ENCODE results near the gene DEFB132.

The DEFB132 gene

DNA sequence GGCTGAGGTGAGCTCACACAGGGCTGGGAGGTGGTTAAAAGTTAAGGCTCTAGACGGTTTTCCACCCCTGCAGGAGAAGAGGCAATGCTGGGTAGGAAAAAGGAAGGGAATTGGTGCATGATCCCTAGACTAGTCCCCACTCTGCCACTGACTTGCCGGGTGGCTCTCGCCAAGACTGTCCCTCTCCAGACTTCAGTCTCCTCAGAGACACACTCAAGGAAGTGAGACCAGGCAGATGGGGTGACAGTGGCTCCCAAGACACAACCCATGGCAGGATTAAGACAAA lies 19.9 kb downstream of the DEFB132 start:
- H3K4me1 Mint-ChIP-seq = no peaks in the 10 kb centered on the region
- DNase-seq (ENCODE audit: low spot score in 2 of 2) (no peak), ATAC-seq (no peak)
- no peaks in the 10 kb centered on the region for H3K36me3 Mint-ChIP-seq
- no peak overlapping the region for H3K4me3 Mint-ChIP-seq
- no peaks in the 10 kb centered on the region for H3K9me3 Mint-ChIP-seq
- H3K27ac Mint-ChIP-seq = no peak overlapping the region

DNA sequence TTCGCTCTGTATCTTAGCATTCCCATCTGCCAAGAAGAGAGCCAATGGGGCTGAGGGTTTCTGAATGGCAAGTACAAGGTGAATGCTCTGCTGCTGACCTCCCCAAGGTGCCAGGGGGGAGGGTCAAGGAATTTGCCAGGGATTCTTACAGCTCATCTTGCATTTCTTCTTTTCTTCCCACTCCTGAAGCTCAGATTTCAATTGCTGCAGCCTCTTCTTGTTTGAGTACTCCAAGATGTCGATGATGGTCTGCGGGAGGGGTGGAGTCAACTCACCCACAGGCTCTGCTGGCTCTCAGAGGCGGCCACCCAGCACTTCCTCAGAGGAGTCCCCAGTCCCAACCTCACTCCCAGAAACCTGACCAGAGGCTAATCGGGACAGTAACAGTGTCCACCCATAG lies 20.7 kb downstream of the DEFB132 start:
- Mint-ChIP-seq H3K9me3 (no peaks in the 10 kb centered on the region), H3K4me3 (no peak overlapping the region), H3K27ac (no peak overlapping the region), H3K36me3 (no peaks in the 10 kb centered on the region), H3K4me1 (no peaks in the 10 kb centered on the region)
- ATAC-seq = no peak
- DNase-seq (ENCODE audit: low spot score in 2 of 2) = no peak

DNA sequence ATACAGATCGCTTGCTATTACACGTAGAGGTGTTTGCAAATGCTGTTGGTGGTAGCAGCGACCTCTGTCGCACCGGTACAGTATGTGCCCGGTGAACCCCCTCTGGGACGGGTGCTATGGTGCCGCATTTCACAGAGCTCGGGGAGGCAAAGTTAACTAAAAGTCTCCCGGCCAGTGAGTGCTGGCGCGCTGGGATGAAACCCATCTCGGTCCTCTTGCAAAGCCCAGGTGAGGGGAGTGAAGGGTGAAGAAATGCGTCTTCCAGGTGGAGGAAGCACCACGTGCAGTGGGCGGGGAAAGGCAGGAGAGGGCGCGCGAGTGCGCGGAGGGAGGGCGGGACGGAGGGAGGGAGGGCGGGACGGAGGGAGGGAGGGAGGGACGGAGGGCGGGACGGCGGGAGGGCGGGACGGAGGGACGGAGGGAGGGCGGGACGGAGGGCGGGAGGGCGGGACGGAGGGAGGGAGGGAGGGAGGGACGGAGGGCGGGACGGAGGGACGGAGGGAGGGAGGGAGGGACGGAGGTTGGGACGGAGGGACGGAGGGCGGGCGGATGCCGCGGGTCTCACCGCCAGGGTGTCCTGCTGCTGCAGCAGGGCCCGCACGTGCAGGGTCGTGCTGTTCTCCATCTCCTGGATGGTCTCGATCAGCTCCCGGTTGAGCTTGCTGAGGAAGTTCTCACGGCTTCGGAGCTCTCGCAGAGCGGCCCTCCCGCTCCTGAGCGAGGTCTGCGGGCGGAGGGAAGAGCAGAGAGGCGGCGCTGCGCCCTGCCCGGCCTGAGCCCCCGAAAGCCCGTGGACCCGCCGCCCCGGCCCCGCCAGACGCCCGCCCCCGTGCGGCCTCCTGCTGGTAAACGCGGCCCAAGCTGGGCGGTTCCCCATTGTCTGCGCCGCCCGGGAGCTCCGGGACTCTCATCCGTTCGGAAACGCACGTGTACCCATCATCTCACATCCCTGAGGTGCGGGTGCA lies 21.4 kb downstream of the DEFB132 start:
- H3K27ac Mint-ChIP-seq = no peak overlapping the region
- H3K4me3 Mint-ChIP-seq = no peak overlapping the region
- H3K36me3 Mint-ChIP-seq = no peaks in the 10 kb centered on the region
- H3K4me1 Mint-ChIP-seq = no peaks in the 10 kb centered on the region
- H3K9me3 Mint-ChIP-seq = no peaks in the 10 kb centered on the region
- no peak for DNase-seq (ENCODE audit: low spot score in 2 of 2)
- ATAC-seq = no peak

DNA sequence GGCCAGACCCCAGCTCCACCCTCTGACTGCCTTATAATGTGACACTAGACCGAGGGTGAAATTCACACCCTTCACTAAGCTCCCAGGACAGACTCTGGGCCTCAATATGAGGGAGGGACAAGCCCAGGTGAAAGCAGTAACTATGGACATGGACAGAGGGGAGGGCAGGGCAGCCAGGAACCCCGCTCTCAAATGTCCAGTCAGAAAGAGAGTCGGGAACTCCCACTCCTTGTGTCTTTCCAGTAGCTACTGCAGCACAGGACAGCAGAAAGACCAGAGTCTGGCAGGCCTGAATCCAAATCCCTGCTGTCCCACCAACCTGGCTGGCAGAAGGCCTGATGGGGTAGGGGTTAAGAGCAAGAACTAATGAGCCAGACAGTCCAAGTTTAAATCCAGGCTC lies 26.6 kb downstream of the DEFB132 start:
- Mint-ChIP-seq H3K36me3 (peaks cover 7% of the 10 kb centered on the region), H3K4me3 (no peak overlapping the region), H3K27ac (no peak overlapping the region), H3K9me3 (no peaks in the 10 kb centered on the region), H3K4me1 (peaks cover 11% of the 10 kb centered on the region)
- no peak for ATAC-seq
- DNase-seq (ENCODE audit: low spot score in 2 of 2) = no peak

DNA sequence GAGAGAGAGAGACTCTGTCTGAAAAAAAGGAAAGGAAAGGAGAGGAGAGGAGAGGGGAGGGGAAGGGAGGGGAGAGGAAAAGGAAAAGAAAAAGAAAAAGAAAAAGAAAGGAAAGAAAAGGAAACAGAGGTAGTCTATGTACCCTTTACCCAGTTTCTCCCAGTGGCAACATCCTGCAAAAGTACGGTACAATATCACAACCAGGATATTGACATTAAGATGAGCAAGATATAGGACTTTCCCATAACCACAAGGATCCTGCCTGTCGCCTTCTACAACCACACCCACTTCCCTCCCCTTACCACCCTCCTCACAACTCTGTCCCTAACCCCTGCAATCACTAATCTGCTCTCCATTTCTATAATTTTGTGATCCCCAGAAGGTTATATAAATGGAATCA lies 29.0 kb downstream of the DEFB132 start:
- peaks cover 20% of the 10 kb centered on the region for H3K4me1 Mint-ChIP-seq
- no peak overlapping the region for H3K27ac Mint-ChIP-seq
- no peak for DNase-seq (ENCODE audit: low spot score in 2 of 2)
- no peaks in the 10 kb centered on the region for H3K9me3 Mint-ChIP-seq
- H3K4me3 Mint-ChIP-seq = no peak overlapping the region
- H3K36me3 Mint-ChIP-seq = peaks cover 7% of the 10 kb centered on the region
- ATAC-seq = no peak

DNA sequence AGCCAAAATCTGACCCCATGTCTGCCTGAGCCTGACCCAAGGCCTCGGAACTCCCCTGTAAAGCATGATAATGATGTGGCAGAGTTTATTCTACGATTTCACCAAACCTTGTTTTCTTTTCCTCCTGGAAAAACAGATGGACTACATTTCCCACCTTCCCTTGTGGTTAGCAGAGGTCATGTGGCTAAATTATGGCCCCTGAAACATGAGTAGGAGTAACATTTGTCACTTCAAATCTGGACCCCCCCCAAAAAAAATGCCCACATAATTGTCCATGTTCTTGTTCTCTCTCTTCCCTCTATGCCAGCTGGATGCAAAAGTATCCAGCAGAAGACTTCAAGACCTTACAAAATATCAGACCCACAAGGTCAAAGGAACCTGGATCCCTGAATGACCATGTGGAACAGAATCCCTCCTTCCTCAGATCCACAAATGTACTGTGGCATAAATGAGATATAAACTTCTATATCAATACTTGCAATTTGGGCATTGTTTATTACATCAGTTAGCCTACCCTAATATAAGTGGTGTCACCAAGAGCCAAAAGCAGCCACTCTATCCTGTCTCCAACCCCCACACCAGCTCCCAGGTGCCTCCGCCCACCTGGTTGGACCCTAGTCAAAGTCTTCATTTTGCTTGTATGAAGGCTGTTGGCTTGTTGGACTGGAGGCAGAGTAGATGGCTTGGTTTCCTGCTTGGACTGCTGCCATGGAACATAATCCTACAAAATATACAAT lies 31.6 kb downstream of the DEFB132 start:
- Mint-ChIP-seq H3K4me1 (peaks cover 20% of the 10 kb centered on the region), H3K36me3 (peaks cover 7% of the 10 kb centered on the region), H3K4me3 (no peak overlapping the region), H3K9me3 (no peaks in the 10 kb centered on the region), H3K27ac (no peak overlapping the region)
- DNase-seq (ENCODE audit: low spot score in 2 of 2) (no peak), ATAC-seq (no peak)

DNA sequence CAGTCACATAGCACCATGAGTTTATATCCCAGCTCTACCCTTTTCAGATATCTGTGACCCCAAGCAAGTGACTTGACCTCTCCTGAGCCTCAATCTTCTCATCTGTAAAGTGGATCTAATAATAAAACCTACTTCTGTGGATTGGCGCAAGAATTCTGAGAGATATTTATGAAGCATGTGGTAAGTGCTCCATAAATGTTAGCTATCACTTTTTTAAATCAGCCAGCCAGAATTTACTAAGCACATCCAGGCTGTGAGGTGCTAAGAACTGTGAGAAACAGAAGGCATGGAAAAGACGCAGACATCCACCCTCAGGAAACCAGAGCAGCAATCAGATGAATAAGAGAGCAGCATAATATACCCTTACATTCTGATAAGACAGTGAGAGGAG lies 32.2 kb downstream of the DEFB132 start:
- Mint-ChIP-seq H3K4me1 (peaks cover 20% of the 10 kb centered on the region), H3K4me3 (no peak overlapping the region), H3K9me3 (no peaks in the 10 kb centered on the region), H3K27ac (no peak overlapping the region), H3K36me3 (peaks cover 7% of the 10 kb centered on the region)
- DNase-seq (ENCODE audit: low spot score in 2 of 2) (no peak), ATAC-seq (no peak)

DNA sequence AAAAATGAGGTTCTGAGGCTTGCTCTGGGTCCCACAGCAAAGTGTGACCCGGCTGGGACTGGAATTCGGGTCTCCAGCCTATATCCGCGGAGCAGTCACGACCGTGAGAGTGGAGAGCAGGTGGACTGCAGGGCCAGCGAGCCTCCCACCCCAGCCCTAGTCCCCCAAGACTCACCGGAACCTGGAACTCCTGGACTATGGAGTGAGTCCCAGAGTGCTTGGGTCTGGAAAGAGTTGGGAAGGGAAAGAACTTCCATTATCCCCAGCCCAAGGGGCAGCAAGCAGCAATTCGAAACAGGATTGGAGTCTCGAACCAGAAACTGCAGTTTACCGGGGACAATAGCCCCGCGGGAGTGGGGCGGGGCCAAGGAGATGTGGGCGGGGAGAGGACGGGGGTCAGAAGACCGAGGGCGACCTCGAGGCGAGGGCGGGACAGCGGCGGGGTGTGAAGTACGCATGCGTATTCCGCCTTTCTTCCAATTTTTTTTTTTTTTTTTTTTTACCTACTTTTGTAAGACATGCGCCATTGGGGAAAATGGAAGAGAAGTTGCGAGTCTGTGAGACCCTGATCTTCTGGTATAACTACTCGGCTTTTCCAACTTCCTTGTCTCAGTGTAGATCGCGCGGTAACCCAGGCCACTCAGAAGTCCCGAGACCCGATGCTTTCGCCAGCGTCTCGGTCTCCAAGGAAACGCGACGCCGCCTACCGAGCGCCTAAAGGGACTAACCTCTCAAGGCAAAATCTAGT lies 32.7 kb downstream of the DEFB132 start, which contains the start of gene C20orf96:
Gene C20orf96 (minus strand): TSS at position 667 of the 748 bp plus-strand sequence. CDS start 140 bp downstream, at position 527.
- peak; percentile 79 to 92 for DNase-seq (ENCODE audit: low spot score in 2 of 2)
- ATAC-seq = peak; percentile 94
- H3K4me1 Mint-ChIP-seq = peaks cover 20% of the 10 kb centered on the region
- H3K9me3 Mint-ChIP-seq = no peaks in the 10 kb centered on the region
- no peak within 1 kb of the TSS for H3K4me3 Mint-ChIP-seq
- H3K27ac Mint-ChIP-seq = no peak within 1 kb of the TSS
- peaks cover 7% of the 10 kb centered on the region for H3K36me3 Mint-ChIP-seq

DNA sequence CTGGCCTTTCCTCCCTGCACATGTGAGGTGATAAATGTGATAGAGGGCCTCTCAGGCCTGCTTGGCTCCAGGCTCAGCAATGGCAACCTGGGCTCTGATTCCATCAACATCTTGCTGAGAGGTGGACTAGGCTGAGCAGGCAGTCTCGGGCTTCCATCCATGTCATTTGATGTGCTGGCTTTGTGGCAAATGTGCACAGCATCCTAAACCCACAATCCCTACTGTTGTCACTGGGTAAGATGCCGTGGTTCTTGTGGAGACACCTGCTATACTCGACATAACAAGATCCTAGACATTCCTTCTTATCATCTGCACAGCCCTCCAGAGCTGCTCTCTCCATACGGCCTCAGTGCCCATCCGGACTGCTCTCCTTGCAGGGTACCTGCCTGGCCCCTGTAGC lies 37.1 kb downstream of the DEFB132 start:
- no peaks in the 10 kb centered on the region for H3K9me3 Mint-ChIP-seq

DNA sequence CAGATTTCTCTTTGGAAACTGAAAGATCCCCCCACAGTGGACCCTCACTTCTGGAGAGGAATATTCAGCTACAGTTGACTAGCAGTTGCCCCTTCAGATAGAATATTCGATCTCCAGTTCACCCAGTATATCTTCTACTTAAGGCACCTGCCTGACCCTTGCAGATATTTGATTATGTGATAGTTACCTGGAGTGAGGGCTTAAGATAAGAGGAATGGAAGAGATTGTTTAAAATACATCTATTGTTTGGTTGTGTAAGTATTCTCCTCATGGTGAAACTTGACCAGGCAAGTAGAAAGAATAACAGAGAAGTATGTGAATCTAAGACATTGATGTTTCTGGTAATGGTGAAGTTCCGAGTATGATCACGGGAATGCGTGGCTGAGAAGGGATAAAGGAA lies 38.3 kb downstream of the DEFB132 start:
- peak overlapping the region; percentile 98 for H3K4me3 Mint-ChIP-seq
- ATAC-seq (no peak), DNase-seq (ENCODE audit: low spot score in 2 of 2) (no peak)
- peak overlapping the region; percentile 100 for H3K27ac Mint-ChIP-seq
- H3K36me3 Mint-ChIP-seq = peaks cover 34% of the 10 kb centered on the region
- H3K4me1 Mint-ChIP-seq = peaks cover 41% of the 10 kb centered on the region
- no peaks in the 10 kb centered on the region for H3K9me3 Mint-ChIP-seq

More for the DNA sequence above, 37.1 kb downstream of the DEFB132 start:
- Mint-ChIP-seq H3K27ac (no peak overlapping the region), H3K4me1 (peaks cover 36% of the 10 kb centered on the region), H3K36me3 (peaks cover 23% of the 10 kb centered on the region), H3K4me3 (no peak overlapping the region)
- no peak for ATAC-seq
- no peak for DNase-seq (ENCODE audit: low spot score in 2 of 2)

DNA sequence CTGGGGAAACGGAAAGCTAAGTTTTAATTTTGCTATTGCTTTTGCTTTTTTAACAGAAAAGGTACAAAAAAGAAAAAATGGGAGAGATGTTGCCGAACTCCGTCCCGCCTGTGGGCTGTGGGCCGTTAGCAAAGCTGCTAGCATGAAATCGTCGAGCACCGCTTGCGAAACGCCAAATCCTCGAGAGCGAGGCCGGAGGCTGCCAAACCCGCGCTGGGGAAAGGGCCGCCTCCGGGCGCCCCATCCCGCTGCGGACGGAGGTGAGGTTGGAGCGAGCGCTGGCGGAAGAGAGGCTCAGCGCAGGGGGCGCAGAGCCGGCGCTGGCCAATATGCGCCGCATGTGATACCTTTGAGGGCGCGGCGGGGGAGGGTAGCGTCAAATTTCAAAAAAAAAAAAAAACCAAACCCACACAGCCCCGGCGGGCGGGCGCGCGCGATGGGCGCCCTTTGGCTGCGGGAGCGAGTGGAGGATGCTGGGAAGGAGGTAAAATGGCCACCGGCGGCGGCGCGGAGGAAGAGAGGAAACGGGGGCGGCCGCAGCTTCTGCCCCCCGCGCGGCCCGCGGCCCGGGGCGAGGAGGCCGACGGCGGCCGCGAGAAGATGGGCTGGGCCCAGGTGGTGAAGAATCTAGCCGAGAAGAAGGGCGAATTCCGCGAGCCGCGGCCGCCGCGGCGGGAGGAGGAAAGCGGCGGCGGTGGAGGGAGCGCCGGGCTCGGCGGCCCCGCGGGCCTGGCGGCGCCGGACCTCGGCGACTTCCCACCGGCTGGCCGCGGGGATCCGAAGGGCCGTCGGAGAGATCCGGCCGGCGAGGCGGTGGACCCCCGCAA lies 39.8 kb downstream of the DEFB132 start, which contains the start of gene ZCCHC3:
Gene ZCCHC3 (plus strand): TSS at position 473 of the 827 bp plus-strand sequence. CDS start 17 bp downstream, at position 490.
- Mint-ChIP-seq H3K4me3 (peak within 1 kb of the TSS; percentile 98), H3K36me3 (peaks cover 43% of the 10 kb centered on the region), H3K9me3 (no peaks in the 10 kb centered on the region), H3K27ac (peak within 1 kb of the TSS; percentile 100), H3K4me1 (peaks cover 53% of the 10 kb centered on the region)
- ATAC-seq (peak; percentile 92), DNase-seq (ENCODE audit: low spot score in 2 of 2) (peak; percentile 66 to 90)

DNA sequence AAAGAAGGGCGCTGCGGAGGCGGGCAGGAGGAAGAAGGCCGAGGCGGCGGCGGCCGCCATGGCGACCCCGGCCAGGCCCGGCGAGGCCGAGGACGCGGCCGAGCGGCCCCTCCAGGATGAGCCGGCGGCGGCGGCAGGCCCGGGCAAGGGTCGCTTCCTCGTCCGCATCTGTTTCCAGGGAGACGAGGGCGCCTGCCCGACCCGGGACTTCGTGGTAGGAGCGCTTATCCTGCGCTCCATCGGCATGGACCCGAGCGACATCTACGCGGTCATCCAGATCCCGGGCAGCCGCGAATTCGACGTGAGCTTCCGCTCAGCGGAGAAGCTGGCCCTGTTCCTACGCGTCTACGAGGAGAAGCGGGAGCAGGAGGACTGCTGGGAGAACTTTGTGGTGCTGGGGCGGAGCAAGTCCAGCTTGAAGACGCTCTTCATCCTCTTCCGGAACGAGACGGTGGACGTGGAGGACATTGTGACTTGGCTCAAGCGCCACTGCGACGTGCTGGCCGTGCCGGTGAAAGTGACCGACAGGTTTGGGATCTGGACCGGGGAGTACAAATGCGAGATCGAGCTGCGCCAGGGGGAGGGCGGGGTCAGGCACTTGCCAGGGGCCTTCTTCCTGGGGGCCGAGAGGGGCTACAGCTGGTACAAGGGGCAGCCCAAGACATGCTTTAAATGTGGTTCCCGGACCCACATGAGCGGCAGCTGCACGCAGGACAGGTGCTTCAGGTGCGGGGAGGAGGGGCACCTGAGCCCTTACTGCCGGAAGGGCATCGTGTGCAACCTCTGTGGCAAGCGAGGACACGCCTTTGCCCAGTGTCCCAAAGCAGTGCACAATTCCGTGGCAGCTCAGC lies 40.6 kb downstream of the DEFB132 start:
- H3K4me1 Mint-ChIP-seq = peaks cover 53% of the 10 kb centered on the region
- peak; percentile 48 for ATAC-seq
- peak overlapping the region; percentile 100 for H3K27ac Mint-ChIP-seq
- H3K9me3 Mint-ChIP-seq = no peaks in the 10 kb centered on the region
- peak overlapping the region; percentile 98 for H3K4me3 Mint-ChIP-seq
- H3K36me3 Mint-ChIP-seq = peaks cover 43% of the 10 kb centered on the region
- peak; percentile 40 to 75 for DNase-seq (ENCODE audit: low spot score in 2 of 2)

DNA sequence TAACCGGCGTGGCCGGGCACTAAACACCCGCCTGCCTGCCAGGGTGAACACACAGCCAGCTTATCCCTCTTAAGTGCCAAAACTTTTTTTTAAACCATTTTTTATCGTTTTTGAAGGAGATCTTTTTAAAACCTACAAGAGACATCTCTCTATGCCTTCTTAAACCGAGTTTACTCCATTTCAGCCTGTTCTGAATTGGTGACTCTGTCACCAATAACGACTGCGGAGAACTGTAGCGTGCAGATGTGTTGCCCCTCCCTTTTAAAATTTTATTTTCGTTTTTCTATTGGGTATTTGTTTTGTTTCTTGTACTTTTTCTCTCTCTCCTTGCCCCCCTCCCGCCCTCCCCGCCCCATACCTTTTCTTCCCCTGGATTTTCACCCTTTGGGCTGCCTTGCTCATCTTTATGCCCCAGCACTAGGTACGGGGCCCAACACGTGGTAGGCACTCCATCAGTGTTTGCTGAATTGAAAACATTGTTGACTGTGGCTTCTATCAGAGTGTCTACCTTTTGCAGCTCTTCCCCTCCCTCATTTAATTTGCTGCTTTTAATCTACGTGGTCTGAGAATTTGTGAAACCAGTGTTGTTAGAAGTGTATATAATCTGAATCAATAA lies 41.4 kb downstream of the DEFB132 start:
- DNase-seq (ENCODE audit: low spot score in 2 of 2) (no peak), ATAC-seq (no peak)
- Mint-ChIP-seq H3K4me1 (peaks cover 53% of the 10 kb centered on the region), H3K9me3 (no peaks in the 10 kb centered on the region), H3K4me3 (peak overlapping the region; percentile 98), H3K27ac (peak overlapping the region; percentile 100), H3K36me3 (peaks cover 43% of the 10 kb centered on the region)

Data from stimulated activated effector memory CD8-positive, alpha-beta T cell treated with anti-CD3 and anti-CD28 coated beads, Interleukin-12 subunit alpha, Interleukin-12 subunit beta, amount 100 ng/mL, for 72 hours (primary cell).